Measurements from ENCODE around the gene ZMIZ1.

GRCh38 chr10:79186486-79187120, 117.8 kb downstream of the ZMIZ1 start:
- TF ChIP-seq REST (IDR thresholded peaks at IDR 0.05; ENCODE audit: borderline replicate concordance): no peak
- TF ChIP-seq, protein P1, sequence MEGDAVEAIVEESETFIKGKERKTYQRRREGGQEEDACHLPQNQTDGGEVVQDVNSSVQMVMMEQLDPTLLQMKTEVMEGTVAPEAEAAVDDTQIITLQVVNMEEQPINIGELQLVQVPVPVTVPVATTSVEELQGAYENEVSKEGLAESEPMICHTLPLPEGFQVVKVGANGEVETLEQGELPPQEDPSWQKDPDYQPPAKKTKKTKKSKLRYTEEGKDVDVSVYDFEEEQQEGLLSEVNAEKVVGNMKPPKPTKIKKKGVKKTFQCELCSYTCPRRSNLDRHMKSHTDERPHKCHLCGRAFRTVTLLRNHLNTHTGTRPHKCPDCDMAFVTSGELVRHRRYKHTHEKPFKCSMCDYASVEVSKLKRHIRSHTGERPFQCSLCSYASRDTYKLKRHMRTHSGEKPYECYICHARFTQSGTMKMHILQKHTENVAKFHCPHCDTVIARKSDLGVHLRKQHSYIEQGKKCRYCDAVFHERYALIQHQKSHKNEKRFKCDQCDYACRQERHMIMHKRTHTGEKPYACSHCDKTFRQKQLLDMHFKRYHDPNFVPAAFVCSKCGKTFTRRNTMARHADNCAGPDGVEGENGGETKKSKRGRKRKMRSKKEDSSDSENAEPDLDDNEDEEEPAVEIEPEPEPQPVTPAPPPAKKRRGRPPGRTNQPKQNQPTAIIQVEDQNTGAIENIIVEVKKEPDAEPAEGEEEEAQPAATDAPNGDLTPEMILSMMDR (IDR thresholded peaks at IDR 0.05; ENCODE audit: poor library complexity, severe bottlenecking): no peak
